ENCODE results near the gene GDPD5.

GDPD5 gene

DNA sequence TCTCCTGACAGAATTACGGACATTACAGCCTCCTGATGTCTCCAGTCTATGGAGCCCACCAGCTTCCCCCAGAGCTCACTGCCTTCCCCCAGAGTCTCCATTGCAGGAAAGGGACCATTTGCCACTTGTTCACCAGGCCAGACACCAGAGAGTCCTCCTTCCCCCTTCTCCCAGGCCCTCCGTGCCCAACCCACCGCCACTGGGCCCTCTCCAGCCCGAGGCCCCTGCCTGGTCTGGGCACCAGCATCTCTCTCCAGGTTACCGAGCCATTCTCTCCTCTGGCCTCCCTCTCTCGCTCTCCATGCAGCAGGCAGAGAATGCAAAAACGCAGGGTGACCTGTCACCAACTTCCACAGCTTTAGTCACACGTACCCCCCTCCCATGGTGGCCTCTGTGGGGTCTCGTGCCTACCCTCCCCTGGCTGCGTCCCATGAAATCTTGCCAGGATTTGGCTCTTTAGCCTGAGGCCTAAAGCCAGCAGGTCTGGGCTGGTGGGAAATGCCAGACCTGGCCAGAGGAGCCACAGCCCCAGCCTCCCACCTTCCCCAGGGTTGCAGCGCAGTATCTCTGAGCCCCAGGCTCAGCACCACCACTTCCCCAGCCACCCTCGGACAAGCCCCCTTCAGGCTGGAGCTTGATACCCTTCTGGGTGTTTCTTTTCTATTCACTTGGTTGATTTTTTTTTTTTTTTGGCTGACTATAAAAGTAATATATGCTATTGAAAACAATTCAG lies 29.5 kb upstream of the GDPD5 start:
- TF ChIP-seq, protein P1, sequence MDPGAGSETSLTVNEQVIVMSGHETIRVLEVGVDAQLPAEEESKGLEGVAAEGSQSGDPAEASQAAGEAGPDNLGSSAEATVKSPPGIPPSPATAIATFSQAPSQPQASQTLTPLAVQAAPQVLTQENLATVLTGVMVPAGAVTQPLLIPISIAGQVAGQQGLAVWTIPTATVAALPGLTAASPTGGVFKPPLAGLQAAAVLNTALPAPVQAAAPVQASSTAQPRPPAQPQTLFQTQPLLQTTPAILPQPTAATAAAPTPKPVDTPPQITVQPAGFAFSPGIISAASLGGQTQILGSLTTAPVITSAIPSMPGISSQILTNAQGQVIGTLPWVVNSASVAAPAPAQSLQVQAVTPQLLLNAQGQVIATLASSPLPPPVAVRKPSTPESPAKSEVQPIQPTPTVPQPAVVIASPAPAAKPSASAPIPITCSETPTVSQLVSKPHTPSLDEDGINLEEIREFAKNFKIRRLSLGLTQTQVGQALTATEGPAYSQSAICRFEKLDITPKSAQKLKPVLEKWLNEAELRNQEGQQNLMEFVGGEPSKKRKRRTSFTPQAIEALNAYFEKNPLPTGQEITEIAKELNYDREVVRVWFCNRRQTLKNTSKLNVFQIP (CRISPR knock-in tag; IDR thresholded peaks at IDR 0.05; ENCODE audit: borderline replicate concordance, low read depth): no peak
- TF ChIP-seq ZFP30 (CRISPR knock-in tag; IDR thresholded peaks at IDR 0.05): no peak
- no peak for TF ChIP-seq SNAI2 (CRISPR knock-in tag; IDR thresholded peaks at IDR 0.05)
- no peak for TF ChIP-seq ZNF70 (CRISPR knock-in tag; IDR thresholded peaks at IDR 0.05)
- TF ChIP-seq, protein P2, sequence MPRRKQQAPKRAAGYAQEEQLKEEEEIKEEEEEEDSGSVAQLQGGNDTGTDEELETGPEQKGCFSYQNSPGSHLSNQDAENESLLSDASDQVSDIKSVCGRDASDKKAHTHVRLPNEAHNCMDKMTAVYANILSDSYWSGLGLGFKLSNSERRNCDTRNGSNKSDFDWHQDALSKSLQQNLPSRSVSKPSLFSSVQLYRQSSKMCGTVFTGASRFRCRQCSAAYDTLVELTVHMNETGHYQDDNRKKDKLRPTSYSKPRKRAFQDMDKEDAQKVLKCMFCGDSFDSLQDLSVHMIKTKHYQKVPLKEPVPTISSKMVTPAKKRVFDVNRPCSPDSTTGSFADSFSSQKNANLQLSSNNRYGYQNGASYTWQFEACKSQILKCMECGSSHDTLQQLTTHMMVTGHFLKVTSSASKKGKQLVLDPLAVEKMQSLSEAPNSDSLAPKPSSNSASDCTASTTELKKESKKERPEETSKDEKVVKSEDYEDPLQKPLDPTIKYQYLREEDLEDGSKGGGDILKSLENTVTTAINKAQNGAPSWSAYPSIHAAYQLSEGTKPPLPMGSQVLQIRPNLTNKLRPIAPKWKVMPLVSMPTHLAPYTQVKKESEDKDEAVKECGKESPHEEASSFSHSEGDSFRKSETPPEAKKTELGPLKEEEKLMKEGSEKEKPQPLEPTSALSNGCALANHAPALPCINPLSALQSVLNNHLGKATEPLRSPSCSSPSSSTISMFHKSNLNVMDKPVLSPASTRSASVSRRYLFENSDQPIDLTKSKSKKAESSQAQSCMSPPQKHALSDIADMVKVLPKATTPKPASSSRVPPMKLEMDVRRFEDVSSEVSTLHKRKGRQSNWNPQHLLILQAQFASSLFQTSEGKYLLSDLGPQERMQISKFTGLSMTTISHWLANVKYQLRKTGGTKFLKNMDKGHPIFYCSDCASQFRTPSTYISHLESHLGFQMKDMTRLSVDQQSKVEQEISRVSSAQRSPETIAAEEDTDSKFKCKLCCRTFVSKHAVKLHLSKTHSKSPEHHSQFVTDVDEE (CRISPR knock-in tag; IDR thresholded peaks at IDR 0.05): no peak
- TF ChIP-seq ISL1 (CRISPR knock-in tag; IDR thresholded peaks at IDR 0.05): no peak
- no peak for TF ChIP-seq CSDC2 (CRISPR knock-in tag; IDR thresholded peaks at IDR 0.05)
- no peak for TF ChIP-seq GLIS3 (CRISPR knock-in tag; IDR thresholded peaks at IDR 0.05)
- no peak for TF ChIP-seq ZNF8 (CRISPR knock-in tag; IDR thresholded peaks at IDR 0.05)
- no peak for TF ChIP-seq TOX (CRISPR knock-in tag; IDR thresholded peaks at IDR 0.05; ENCODE audit: borderline replicate concordance)
- no peak for ATAC-seq

GRCh38 chr11:75554258-75555022 lies 28.7 kb upstream of the GDPD5 start:
- TF ChIP-seq TCF4 (CRISPR knock-in tag; IDR thresholded peaks at IDR 0.05; ENCODE audit: borderline replicate concordance): peak; percentile 80; the same call in 1 of the 2 replicates
- TF ChIP-seq CSDC2 (CRISPR knock-in tag; IDR thresholded peaks at IDR 0.05): no peak
- peak; percentile 82 for ATAC-seq

DNA sequence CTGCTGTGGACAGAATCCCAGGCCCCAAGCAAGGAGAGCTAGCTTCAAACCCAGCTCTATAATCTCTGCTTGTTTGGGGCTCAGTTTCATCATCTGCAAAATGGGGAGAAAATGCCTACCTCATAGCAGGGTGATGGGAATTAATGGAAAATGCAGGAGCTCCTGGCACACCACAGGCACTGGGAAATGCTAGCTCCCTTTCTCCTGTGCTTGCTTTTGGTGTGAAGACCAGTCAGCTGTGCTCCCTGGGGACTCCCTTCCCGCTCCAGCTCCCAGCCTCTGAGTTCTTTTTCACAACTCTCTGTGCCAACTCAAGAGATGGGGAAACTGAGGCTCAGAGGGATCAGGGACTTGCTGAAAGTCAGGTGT lies 28.1 kb upstream of the GDPD5 start:
- TF ChIP-seq ZNF70 (CRISPR knock-in tag; IDR thresholded peaks at IDR 0.05) (no peak), RARB (CRISPR knock-in tag; IDR thresholded peaks at IDR 0.05) (no peak), ZNF8 (CRISPR knock-in tag; IDR thresholded peaks at IDR 0.05) (no peak), ARNTL (CRISPR knock-in tag; IDR thresholded peaks at IDR 0.05; ENCODE audit: borderline replicate concordance, low read depth) (no peak), CSDC2 (CRISPR knock-in tag; IDR thresholded peaks at IDR 0.05) (no peak), TOX (CRISPR knock-in tag; IDR thresholded peaks at IDR 0.05; ENCODE audit: borderline replicate concordance) (no peak), ZC3H10 (CRISPR knock-in tag; IDR thresholded peaks at IDR 0.05) (no peak), ESRRG (CRISPR knock-in tag; IDR thresholded peaks at IDR 0.05) (no peak), GLIS3 (CRISPR knock-in tag; IDR thresholded peaks at IDR 0.05) (no peak), ISL1 (CRISPR knock-in tag; IDR thresholded peaks at IDR 0.05) (no peak), ZNF565 (CRISPR knock-in tag; conservative IDR thresholded peaks at IDR 0.05; ENCODE audit: low read depth) (no peak), ZFP3 (CRISPR knock-in tag; IDR thresholded peaks at IDR 0.05) (no peak), BACH2 (CRISPR knock-in tag; IDR thresholded peaks at IDR 0.05; ENCODE audit: borderline replicate concordance) (no peak)
- TF ChIP-seq, protein P2 (CRISPR knock-in tag; IDR thresholded peaks at IDR 0.05): no peak
- TF ChIP-seq, protein P1 (CRISPR knock-in tag; IDR thresholded peaks at IDR 0.05; ENCODE audit: borderline replicate concordance, low read depth): no peak
- ATAC-seq: no peak
